AG04450 (cell line): Measurements from ENCODE around the gene PDLIM5. TPM values are rescaled to one million over a fixed set of nuclear protein-coding genes. Genes with fewer than 3 reads are reported as not detected.
A peak's percentile ranks its signal among the peaks of the same experiment; 100 is the strongest.

Experiments
- CTCF ChIA-PET: fragments of 300-600, 350-600 bp; formaldehyde crosslinking; extraction: SDS; loops from one replicate; lab custom pipeline; 2022; ENCODE audit warnings: antibody characterized with exemption, inconsistent platforms; lab: Charles Lee
- POLR2A ChIA-PET: fragments of 350-600 bp; formaldehyde crosslinking; extraction: SDS; loops from one replicate; lab custom pipeline; 2021; ENCODE audit warnings: antibody characterized with exemption, inconsistent platforms; lab: Yijun Ruan, JAX
- DNase-seq: peaks from one replicate; pipeline ENCODE4 v3.0.0-alpha.2; 2011; ENCODE audit warnings: low read depth, low spot score
- H3K27ac ChIP-seq: one replicate; pipeline ENCODE4 v1.5.1; 2012; ENCODE audit warnings: low read depth, low read length, control low read depth
- H3K27me3 ChIP-seq: one replicate; pipeline ENCODE4 v1.6.0; 2012; ENCODE audit warnings: low read length; ENCODE audit not compliant: control insufficient read depth, insufficient read depth
- H3K4me3 ChIP-seq: 2 replicates; pipeline ENCODE4 v1.5.1; 2011; ENCODE audit warnings: mild to moderate bottlenecking, low read depth, low read length, control low read depth
- H3K9me3 ChIP-seq: 2 replicates; pipeline ENCODE4 v1.5.1; 2012; ENCODE audit warnings: low read length; ENCODE audit not compliant: control insufficient read depth, insufficient read depth
- polyA plus RNA-seq: library from polyadenylated mRNA; depleted of rRNA; stranded (reverse); fragments of >200 nt; gene quantifications from 2 replicates; pipeline ENCODE4 v1.2.3, GENCODE V29; 2011; rRNA removed
- TF ChIP-seq, protein P1 (sequence below): IDR thresholded peaks from 2 replicates; pipeline ENCODE4 v1.5.1; 2011; ENCODE audit warnings: low read depth, low read length, control low read depth, inconsistent platforms

Gene PDLIM5
- polyA plus RNA-seq, 1 experiment, result 81.5 TPM

GRCh38 chr4:94714365-94715160 is 262.8 kb downstream of the PDLIM5 start:
- ChIA-PET CTCF (no interaction called here), POLR2A (no interaction called here)
- Histone ChIP-seq H3K4me3 (no peak overlapping the region), H3K9me3 (no peaks in the 10 kb centered on the region), H3K27ac (no peak overlapping the region), H3K27me3 (no peaks in the 10 kb centered on the region)
- peak; percentile 4 for DNase-seq
- TF ChIP-seq, protein P1, sequence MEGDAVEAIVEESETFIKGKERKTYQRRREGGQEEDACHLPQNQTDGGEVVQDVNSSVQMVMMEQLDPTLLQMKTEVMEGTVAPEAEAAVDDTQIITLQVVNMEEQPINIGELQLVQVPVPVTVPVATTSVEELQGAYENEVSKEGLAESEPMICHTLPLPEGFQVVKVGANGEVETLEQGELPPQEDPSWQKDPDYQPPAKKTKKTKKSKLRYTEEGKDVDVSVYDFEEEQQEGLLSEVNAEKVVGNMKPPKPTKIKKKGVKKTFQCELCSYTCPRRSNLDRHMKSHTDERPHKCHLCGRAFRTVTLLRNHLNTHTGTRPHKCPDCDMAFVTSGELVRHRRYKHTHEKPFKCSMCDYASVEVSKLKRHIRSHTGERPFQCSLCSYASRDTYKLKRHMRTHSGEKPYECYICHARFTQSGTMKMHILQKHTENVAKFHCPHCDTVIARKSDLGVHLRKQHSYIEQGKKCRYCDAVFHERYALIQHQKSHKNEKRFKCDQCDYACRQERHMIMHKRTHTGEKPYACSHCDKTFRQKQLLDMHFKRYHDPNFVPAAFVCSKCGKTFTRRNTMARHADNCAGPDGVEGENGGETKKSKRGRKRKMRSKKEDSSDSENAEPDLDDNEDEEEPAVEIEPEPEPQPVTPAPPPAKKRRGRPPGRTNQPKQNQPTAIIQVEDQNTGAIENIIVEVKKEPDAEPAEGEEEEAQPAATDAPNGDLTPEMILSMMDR, result no peak

DNA sequence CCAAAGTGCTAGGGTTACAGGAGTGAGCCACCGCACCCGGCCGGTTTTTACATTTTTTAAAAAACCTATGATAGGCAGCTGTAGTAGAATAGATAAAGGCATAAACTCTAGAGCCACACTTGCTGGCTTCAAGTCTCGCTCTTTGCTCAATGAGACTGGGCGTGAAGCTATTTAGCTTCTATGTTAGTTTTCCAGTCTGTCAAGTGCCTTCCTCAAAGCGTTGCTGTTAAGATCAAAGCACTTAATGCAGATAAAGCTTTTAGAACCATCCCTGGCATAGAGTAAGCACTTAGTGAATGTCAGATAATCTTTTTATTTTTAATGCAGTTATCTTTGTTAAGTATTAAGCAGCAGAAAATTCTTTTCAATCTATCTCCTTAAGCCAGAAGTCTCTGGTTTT is 264.0 kb downstream of the PDLIM5 start:
- Histone ChIP-seq H3K4me3 (no peak overlapping the region), H3K27ac (no peak overlapping the region)
- CTCF ChIA-PET, result interaction anchor here (0.5 kb wide), 1 partner anchor 261 kb away, joined by 5 read pairs; no protein-coding TSS in a partner anchor

More for the DNA sequence above, 264.0 kb downstream of the PDLIM5 start:
- TF ChIP-seq, protein P1, result no peak
- POLR2A ChIA-PET, result no interaction called here
- Histone ChIP-seq H3K27me3 (no peaks in the 10 kb centered on the region), H3K9me3 (no peaks in the 10 kb centered on the region)
- DNase-seq, result no peak

Other genes with a start within 250 kb of the PDLIM5 start
- 24.4 and 39.6 TPM in 2 replicates for gene SMARCAD1, start 244.1 kb upstream of the PDLIM5 start, polyA plus RNA-seq
- gene HPGDS, start 109.1 kb upstream of the PDLIM5 start, polyA plus RNA-seq, result not detected in 2 replicates